GM19240 (cell line): ENCODE measurements around the gene MKLN1.
"Not testable (repeated sequence)": the region's sequence is repeated elsewhere in the genome, so short reads cannot be mapped to it uniquely, and the experiment has no call there.

Experiments
- DNase-seq: peaks from one replicate; pipeline ENCODE4 v3.0.0; 2011; ENCODE audit warnings: low spot score; ENCODE audit not compliant: insufficient read length

MKLN1 gene

DNA sequence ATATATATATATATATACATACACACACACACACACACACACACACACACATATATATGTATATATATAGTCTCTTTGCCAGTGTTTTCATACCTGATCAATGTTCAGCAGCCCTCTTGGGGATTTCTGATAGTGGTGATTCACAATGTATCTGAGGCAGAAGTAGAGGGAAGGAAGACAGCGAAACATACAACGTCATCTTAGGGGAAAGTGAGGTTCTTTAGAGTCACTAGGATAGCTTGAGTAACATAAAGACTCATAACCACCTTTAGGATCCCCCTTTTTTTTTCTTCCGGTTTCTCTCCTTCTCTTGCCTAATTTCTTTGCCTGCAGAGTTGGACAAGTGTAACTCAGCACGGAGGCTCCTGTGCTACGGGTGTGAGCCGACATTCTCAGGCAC lies 172.1 kb downstream of the MKLN1 start:
- no peak for DNase-seq

- no peak for DNase-seq
Measured at GRCh38 chr7:131500357-131500756, 172.7 kb downstream of the MKLN1 start.

DNA sequence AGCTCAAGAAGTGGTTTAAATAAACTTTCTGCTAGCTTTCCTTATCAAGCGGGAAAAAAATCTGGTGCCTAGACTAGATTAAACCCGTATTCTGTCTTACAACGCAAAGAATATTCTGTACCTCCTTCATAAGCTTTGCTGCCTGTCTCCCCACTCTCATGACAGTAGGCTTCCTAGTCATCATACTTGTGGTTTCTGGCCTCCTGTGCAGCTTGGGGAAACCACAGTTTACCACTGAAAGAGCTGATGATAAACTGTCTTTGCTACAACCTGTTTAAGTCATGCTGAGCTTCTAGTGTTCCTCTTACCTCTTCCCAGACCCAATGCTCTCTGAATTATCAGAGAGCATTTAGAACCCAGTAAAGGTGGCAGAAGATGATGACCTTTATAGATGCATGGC lies 173.7 kb downstream of the MKLN1 start:
- no peak for DNase-seq

DNA sequence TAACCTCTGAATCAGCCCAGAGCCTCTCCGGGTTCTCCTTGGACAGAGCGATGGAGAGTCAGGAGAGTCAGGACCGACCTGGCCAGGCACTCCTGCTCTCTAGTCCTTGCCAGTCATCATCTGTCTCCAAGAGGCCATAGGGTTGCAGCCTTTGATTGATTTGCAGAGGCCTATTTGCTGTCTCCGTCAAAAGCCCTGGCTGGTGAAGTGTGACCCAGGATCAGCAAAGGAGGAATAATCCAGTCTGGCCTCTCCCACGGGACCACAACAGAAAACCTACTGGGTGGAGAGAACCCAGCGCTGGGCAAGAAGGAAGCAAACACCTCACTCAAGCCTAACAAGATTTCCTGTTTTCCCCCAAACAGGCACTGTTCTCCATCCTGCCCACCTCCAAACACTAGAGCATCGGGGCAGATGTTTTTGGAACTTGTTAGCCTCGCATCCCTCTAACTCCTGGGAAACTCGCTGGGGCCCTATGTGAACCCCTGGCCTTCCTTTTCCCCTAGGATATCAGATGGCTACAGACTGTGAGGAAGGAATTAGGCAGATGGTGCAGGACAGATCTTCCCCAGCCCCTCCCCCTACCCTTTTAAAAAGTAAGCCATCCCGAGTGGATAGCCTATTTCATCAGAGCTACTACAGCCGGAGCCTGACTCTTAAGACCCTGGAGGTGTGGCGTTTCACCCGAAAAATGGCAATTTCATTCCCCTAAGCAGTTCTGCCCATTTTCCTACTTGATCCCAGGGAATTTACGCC lies 174.4 kb downstream of the MKLN1 start:
- DNase-seq: no peak

DNA sequence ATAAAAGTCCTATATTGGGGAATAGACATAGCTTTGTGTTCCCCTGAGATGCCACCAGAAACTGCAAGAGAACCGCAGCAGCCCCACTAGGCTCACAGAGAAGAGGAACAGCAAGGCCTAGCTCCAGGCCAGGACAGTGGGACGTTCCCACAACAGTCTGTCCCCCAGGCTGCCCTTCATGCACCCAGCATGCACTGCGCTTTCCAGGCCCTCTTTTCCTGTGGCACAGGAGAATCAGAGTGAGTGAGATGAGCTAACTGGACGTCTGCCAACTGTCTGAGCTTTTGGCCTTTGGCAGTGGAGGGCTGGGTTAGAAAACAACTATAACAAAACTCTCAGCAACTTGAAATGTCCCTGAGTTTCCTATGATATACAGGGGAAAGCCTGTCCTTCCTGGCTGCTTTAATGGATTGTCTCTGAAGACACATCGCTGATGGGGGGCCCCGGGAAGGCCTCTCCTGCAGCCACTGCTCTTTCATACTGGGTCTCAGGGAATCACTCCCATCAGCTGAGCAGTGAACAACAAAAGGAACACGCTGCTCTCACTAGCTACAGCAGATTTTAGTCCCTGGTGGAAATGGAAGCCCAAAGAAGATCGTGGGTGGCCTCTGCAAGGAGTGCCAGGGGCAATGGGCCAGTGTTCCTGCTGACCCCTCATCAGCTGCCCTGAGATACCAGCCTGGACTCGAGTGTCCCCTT lies 175.3 kb downstream of the MKLN1 start:
- DNase-seq: no peak

- DNase-seq: no peak
Measured at GRCh38 chr7:131503639-131504038, 176.0 kb downstream of the MKLN1 start.

DNA sequence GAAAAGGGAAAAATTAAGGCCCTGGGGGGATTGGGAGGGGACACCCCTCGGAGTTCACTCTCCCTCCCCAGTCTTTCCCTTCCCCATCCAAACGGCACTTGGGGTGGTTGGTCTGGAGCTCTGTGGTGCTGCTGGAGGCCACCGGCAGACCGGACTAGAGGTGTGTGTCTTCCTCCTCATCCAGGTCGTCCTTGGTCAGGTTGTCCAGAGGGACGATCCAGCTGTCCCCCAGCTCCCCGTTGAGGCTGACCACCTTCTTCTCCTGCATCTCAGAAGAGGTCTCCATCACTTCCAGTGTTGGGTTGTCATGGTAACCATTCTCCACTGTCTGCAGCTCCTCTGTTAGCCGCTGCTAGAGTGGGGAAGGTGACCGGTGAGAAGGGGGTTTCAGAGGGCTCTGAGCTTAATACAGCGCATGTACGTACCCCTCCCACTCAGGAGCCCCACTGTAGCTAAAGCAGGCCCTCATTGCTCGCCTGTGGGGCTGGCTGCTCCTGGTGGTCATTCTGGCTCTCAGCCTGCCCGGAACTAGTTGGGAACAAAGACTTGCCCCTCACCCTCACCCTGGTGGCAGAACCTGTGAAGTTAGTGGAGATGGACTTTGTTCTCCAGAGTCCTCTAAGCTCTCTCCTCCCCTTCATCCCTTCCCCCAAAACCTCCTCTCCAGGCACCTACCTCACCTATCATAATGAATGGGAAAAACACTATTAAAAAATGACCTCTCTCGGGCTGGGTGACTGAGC lies 176.7 kb downstream of the MKLN1 start:
- no peak for DNase-seq

DNA sequence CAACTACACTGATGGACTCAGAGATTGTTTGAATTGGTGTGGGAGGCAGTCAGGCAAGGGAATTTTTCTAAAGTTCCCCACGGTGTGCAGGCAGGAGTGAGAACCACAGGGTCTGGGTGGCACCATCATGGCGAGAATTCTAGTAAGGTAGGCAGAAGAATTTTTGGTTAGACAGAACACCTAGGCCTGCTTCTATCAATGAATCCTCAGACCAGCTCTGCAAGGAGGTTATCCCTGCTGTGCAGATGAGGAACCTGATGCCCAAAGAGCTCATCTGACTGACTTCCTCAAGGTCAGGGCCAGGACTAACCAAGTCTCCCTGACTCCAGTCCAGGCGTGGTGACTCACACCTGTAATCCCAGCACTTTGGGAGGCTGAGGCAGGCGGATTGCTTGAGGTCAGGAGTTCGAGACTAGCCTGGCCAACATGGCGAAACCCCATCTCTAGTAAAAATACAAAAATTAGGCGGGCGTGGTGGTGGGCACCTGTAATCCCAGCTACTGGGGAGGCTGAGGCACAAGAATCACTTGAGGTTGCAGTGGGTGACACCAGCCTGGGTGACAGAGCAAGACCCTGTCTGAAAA lies 177.5 kb downstream of the MKLN1 start:
- not testable (repeated sequence) for DNase-seq

- DNase-seq: no peak
Measured at GRCh38 chr7:131505636-131506557, 178.2 kb downstream of the MKLN1 start.

GRCh38 chr7:131506597-131506996 lies 178.9 kb downstream of the MKLN1 start:
- no peak for DNase-seq

DNA sequence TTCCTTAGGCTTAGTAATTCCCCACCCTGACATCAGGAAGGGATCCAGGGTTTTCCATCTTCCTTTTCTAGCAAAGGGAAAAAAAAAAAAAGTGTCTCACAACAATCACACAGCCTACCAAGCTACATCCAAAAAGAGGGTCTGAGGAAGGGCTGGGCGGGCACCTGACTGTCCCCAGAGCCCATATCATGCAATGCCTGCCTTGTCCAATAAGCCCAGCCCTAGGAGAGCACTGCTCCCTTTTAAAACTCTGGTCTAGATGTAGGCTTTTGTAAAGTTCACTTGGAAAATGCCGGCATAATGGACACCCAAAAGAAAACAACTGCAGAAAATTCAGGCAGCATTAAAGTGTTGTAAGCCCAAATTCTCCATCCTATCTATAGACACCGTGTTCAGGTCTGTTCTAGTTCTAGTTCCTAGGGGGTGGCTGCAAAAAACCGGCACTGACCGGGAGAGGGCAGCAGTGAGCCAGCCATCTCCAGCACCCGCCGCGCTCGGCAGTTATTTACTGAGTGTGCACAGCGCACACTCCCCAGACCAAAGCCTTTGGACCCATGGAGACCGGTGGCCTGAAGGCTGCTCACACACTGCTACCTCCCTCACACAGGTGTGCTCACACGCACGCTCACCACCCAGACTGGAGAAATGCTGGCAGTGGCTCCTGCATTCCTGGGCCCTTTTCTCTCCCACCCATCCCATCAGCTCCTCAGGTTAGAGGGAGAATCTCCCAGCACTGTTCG lies 180.1 kb downstream of the MKLN1 start:
- no peak for DNase-seq

- DNase-seq: no peak
Measured at GRCh38 chr7:131508754-131509486, 181.2 kb downstream of the MKLN1 start.

- no peak for DNase-seq
Measured at GRCh38 chr7:131509781-131510180, 182.1 kb downstream of the MKLN1 start.

GRCh38 chr7:131511071-131511470 lies 183.4 kb downstream of the MKLN1 start:
- DNase-seq: no peak

DNA sequence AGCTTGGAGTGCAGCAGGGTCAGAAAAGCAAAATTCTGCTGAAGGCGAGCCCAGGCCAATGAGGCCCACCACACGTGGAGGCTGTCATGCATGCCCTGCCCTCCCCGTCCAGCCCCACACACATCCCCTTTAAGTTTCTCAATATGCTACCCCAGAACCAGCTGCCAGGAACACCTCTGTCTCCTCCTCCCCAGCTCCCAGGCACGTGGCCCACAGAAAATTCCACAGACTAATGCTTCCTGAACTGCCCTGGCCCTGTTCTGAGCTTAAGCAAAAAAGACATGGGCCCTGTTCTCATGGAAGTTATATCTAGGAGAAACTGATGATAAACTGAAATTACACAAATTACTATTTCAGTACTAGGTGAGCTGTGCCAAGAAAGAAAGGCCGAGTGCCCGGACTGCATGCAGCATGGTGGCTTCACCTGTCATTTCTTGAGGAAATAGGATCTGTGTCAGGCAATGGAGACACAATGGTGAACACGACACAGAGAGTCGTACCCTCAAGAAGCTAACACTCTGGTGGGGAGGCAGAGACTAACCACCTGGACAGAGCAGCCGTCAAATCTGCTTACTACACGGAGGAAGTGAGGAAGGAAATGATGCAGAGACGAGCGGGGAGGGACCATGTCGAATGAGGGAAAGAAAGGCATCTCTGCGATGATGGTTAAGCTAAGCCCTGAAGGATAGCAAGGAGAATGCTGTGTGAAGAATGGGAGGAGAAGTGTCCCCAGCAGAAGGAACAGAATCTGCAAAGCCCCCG lies 184.3 kb downstream of the MKLN1 start:
- no peak for DNase-seq

- DNase-seq: peak; percentile 66
Measured at GRCh38 chr7:131513245-131514061, 185.8 kb downstream of the MKLN1 start.

- DNase-seq: not testable (repeated sequence)
Measured at GRCh38 chr7:131515471-131515870, 187.8 kb downstream of the MKLN1 start.
